Heart right ventricle (tissue), 16 donors: Measurements from ENCODE around the gene TMPRSS3. TPM values are rescaled to one million over a fixed set of nuclear protein-coding genes. Genes with fewer than 3 reads are reported as not detected.

Experiments
- ATAC-seq, 8 donors: fragments of 200-7000 bp; cut with Tn5 transposase; one replicate each; pipeline ENCODE4 v1.9.1; 2020; ENCODE audit warnings: mild to moderate bottlenecking in 8 of 8, moderate library complexity in 8 of 8, moderate number of reproducible peaks in 1 of 8
- DNase-seq, 2 donors: peaks; one replicate each; pipeline ENCODE4 v3.0.0-alpha.2; 2020
- H3K27ac ChIP-seq, 10 donors: fragments of 200-600 bp; sonication (generic) in 2 of 10; one replicate each; pipeline versions ENCODE4 v1.5.0 to v1.8.0; 2020 to 2022; ENCODE audit warnings: mild to moderate bottlenecking in 3 of 10
- H3K27me3 ChIP-seq, 7 donors: fragments of 200-600 bp; one replicate each; pipeline ENCODE4 v1.8.0; 2021 to 2022; ENCODE audit warnings: mild to moderate bottlenecking in 2 of 7
- H3K36me3 ChIP-seq, 9 donors: fragments of 200-600 bp; sonication (generic) in 1 of 9; one replicate each; pipeline versions ENCODE4 v1.5.0 to v1.8.0; 2020 to 2022; ENCODE audit warnings: mild to moderate bottlenecking in 2 of 9
- H3K4me1 ChIP-seq, 9 donors: fragments of 200-600 bp; sonication (generic) in 1 of 9; one replicate each; pipeline versions ENCODE4 v1.5.0 to v1.8.0; 2020 to 2022; ENCODE audit warnings: mild to moderate bottlenecking in 4 of 9
- H3K4me3 ChIP-seq, 10 donors: fragments of 200-600 bp; sonication (generic) in 2 of 10; one replicate each; pipeline versions ENCODE4 v1.5.0 to v1.8.0; 2020 to 2022; ENCODE audit warnings: mild to moderate bottlenecking in 7 of 10, moderate library complexity in 2 of 10
- H3K9me3 ChIP-seq, 11 donors: fragments of 200-600 bp in 10 of 11; sonication (generic) in 2 of 11; one replicate each; pipeline versions ENCODE4 v1.5.0 to v1.8.0; 2013 to 2022; ENCODE audit warnings: mild to moderate bottlenecking in 2 of 11, control low read depth in 1 of 11, moderate library complexity in 1 of 11
- WGBS, 2 donors: extraction: QIAGEN DNeasy Blood & Tissue Kit; methylation state at CpG; one replicate each; pipeline ENCODE4 v1.1.7; 2013; ENCODE audit warnings: inconsistent platforms in 1 of 2; 5-methylcytosine and 5-hydroxymethylcytosine counted together
- intact Hi-C, 10 donors: fragments of 100-400 bp; cut with DNase I; formaldehyde crosslinking; loops; one replicate each; pipeline versions ENCODE4 v1.11.1 to v1.14.2; 2022
- polyA plus RNA-seq, 2 donors: library from polyadenylated mRNA; stranded (reverse); fragments of 200-250 nt; gene quantifications; one replicate each; pipeline ENCODE4 v1.2.3, GENCODE V29; 2013
- total RNA-seq, 10 donors: library from RNA; stranded (reverse); fragmentation: NEBNext Ultra II Directional in 3 of 10; extraction: Animal tissue kit (Norgen Biotek cat#: 25700) in 3 of 10; gene quantifications; one replicate each; pipeline versions ENCODE4 v1.2.1 to v1.2.4, GENCODE V29; 2021 to 2023
- TF ChIP-seq, protein P1 (sequence below), 9 donors: fragments of 200-600 bp; sonication (generic) in 2 of 9; IDR thresholded peaks; one replicate each; pipeline versions ENCODE4 v1.5.0 to v1.8.0; 2021 to 2022; ENCODE audit warnings: antibody characterized with exemption in 9 of 9, mild to moderate bottlenecking in 5 of 9, moderate library complexity in 1 of 9
- donor health status: Arrhythmogenic right ventricular cardiomyopathy.
- donor health status: ischemic (EF 13 %, LVEDD 7.1; RV severe dilation, severe dysfunction).
- donor health status: healthy with polysubstance abuse.
- donor health status: DM: no; HTN: yes; CAD: no.
- donor health status: DM: no; HTN: no; CAD: no.
- donor health status: ischemic (EF 25% LVEDD 6.9; RV normal size, moderate dysfunction).
- donor health status: ischemic (EF 25% LVEDD 5.7; RV mildly dilated, moderate dysfunction).
- donor health status: healthy.
- donor health status: DM: yes; HTN: yes; CAD: no.
- donor health status: Ischemic cardiomyopathy.
- donor health status: ischemic (EF 35%, LVEDD 5.7; RV mildly dilated, moderate dysfunction).
- donor health status: nonischemic (EF 11% LVEDD 7.7; RV severe dilation, severe dysfunction).
- donor health status: DM: yes; HTN: yes; CAD: no.
- donor health status: PGD.
- donor health status: ischemic (EF 29% LVEDD 5.4; RV normal size, mild dysfunction).
- donor health status: nonischemic (EF 23%, LVEDD 6.1; RV moderate dilation, normal function).

Gene TMPRSS3
- total and polyA plus RNA-seq, 12 donors = 0.01 to 1.0 (median 0.42) TPM; not detected in 9

DNA sequence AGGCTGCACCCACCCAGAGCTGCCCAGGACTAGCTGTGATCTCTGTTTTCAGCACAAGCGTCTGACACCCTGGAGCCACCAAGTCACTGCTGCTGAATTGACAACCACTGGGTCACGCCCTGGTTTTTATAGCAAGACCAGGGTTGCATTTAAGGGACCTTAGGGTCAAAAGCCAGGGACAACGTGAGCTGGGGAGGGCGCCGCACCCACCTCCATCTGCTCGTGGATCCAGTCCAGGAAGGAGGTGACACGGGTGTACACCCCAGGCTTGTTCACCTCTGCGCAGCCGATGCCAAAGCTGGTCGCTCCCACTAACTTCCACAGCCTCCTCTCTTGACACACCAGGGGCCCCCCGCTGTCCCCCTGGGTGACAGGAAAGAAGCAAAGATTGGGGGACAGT is 20.3 kb downstream of the TMPRSS3 start:
- no peak for ATAC-seq
- no peak for DNase-seq
- Histone ChIP-seq H3K36me3 (no peaks in the 10 kb centered on the region), H3K9me3 (no peaks in the 10 kb centered on the region), H3K27me3 (peaks cover 0 to 71% (median 33%) of the 10 kb centered on the region in 7 donors), H3K4me1 (no peaks in the 10 kb centered on the region), H3K27ac (no peak overlapping the region), H3K4me3 (no peak overlapping the region)
- TF ChIP-seq, protein P1, sequence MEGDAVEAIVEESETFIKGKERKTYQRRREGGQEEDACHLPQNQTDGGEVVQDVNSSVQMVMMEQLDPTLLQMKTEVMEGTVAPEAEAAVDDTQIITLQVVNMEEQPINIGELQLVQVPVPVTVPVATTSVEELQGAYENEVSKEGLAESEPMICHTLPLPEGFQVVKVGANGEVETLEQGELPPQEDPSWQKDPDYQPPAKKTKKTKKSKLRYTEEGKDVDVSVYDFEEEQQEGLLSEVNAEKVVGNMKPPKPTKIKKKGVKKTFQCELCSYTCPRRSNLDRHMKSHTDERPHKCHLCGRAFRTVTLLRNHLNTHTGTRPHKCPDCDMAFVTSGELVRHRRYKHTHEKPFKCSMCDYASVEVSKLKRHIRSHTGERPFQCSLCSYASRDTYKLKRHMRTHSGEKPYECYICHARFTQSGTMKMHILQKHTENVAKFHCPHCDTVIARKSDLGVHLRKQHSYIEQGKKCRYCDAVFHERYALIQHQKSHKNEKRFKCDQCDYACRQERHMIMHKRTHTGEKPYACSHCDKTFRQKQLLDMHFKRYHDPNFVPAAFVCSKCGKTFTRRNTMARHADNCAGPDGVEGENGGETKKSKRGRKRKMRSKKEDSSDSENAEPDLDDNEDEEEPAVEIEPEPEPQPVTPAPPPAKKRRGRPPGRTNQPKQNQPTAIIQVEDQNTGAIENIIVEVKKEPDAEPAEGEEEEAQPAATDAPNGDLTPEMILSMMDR (IDR thresholded peaks at IDR 0.05) = no peak
- intact Hi-C loops = no loop called here
- 72 to 74% methylated on average over 11 of the region's 11 CpGs for WGBS, 2 donors

DNA sequence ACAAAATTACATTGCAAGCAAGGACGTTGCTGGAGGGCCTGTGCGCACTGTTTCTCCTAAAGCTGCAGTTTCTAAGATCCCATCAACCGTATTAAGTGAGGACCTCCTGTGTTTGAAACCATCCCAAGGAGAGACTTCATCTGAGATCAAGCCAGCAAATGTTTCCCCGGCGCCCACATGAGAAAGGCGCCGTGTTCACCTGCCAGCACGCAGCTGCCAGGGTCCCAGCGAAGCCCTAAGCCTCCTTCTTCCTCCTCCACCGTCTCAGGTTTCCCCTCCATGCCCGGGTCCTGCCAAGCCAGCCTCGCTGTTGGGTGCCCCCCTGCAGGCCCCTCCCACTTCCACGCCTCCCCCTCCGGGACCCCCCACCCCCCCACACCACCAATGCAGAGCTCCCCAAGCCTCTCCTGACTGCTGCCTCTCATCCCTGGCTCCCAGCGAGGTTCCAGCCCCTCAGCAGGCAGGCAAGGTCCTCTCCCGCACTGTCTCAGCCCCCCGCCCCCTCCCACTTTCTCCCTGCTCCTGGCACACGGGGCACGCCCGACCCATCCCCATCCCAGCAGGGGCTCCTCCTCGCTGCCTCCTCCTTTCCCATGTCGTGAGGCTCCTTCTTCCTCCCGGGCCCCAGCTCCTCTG is 20.9 kb downstream of the TMPRSS3 start:
- no peak for ATAC-seq
- Histone ChIP-seq H3K27ac (no peak overlapping the region), H3K9me3 (no peaks in the 10 kb centered on the region), H3K4me3 (no peak overlapping the region), H3K36me3 (no peaks in the 10 kb centered on the region), H3K27me3 (peaks cover 0 to 74% (median 38%) of the 10 kb centered on the region in 7 donors), H3K4me1 (no peaks in the 10 kb centered on the region)
- 19 to 28% methylated on average over 23 of the region's 23 CpGs for WGBS, 2 donors
- intact Hi-C loops = no loop called here
- no peak for DNase-seq
- TF ChIP-seq, protein P1 (IDR thresholded peaks at IDR 0.05) = no peak

GRCh38 chr21:42374457-42374856 is 21.4 kb downstream of the TMPRSS3 start:
- Histone ChIP-seq H3K4me3 (no peak overlapping the region), H3K4me1 (no peaks in the 10 kb centered on the region), H3K27ac (no peak overlapping the region), H3K36me3 (no peaks in the 10 kb centered on the region), H3K27me3 (peaks cover 0 to 74% (median 43%) of the 10 kb centered on the region in 7 donors), H3K9me3 (no peaks in the 10 kb centered on the region)
- 81 to 82% methylated on average over 7 of the region's 7 CpGs for WGBS, 2 donors
- ATAC-seq (no peak), DNase-seq (no peak)
- TF ChIP-seq, protein P1 (IDR thresholded peaks at IDR 0.05) = no peak
- intact Hi-C loops = no loop called here

DNA sequence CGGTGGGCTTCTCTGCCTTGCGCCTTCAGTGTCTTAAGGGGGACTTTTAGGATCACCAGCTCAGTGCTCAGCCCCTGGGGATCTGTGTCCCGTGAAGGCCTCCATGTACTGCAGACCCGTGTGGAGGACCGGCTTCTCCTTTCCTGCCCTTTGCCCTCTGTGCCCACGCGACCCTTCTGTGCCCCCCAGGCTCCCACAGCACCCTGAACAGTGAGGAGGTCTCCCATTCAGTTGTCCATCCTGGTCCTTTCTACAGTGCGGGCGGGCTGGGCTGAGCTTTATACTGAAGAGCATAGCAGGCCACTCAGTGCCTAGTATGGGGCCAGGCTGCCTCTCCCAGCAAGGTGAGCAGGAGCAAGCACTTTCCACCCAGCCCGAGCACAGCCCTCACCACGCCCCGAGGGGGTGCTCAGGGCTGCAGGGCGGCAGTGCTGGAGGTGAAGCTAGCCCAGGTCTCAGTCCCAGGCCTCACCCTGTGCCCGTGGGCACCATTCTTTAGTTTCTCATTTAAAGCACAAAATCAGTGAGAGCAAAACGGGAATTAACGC is 21.9 kb downstream of the TMPRSS3 start:
- Histone ChIP-seq H3K9me3 (no peaks in the 10 kb centered on the region), H3K4me1 (no peaks in the 10 kb centered on the region), H3K4me3 (no peak overlapping the region), H3K27me3 (peaks cover 0 to 77% (median 47%) of the 10 kb centered on the region in 7 donors), H3K27ac (no peak overlapping the region), H3K36me3 (no peaks in the 10 kb centered on the region)
- DNase-seq = no peak
- TF ChIP-seq, protein P1 (IDR thresholded peaks at IDR 0.05) = no peak
- intact Hi-C loops = no loop called here
- WGBS, 2 donors = 84 to 87% methylated on average over 16 of the region's 16 CpGs
- ATAC-seq = no peak
